H54 (cell line): ENCODE results near the gene RAX2.
A peak's percentile ranks its signal among the peaks of the same experiment; 100 is the strongest.
"Not testable (repeated sequence)": the region's sequence is repeated elsewhere in the genome, so short reads cannot be mapped to it uniquely, and the experiment has no call there.

Source experiments
- DNase-seq: peaks from one replicate; pipeline ENCODE4 v3.0.0; 2011; ENCODE audit warnings: low spot score, mixed read lengths; ENCODE audit not compliant: insufficient read length
- FAIRE-seq: peaks from 3 replicates; lab custom pipeline; 2011; peaks lifted over from hg19 to GRCh38; lab: Jason Lieb, UNC
- POLR2A ChIP-seq: IDR thresholded peaks from 2 replicates; pipeline ENCODE4 v1.6.1; 2011; ENCODE audit warnings: low read depth, mild to moderate bottlenecking, low read length

Gene RAX2

DNA sequence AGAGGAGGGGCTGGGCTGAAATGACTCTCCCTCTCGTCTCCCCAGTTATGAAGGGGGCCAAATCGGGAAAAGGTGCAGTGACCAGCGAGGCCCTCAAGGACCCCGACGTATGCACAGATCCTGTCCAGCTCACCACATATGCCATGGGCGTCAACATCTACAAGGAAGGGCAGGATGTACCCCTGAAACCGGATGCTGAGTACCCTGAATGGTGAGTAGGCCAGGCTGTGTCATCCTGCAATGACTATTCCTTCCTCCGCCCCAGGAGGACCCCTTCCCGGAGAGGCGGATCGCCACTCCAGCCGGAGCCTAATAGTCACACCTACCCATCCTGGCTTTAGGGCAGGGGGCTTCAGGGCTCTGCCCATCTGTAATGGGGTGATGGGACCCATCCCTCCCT is 6.9 kb downstream of the RAX2 start:
- no peak for FAIRE-seq
- DNase-seq, result no peak
- TF ChIP-seq POLR2A, result no peak

DNA sequence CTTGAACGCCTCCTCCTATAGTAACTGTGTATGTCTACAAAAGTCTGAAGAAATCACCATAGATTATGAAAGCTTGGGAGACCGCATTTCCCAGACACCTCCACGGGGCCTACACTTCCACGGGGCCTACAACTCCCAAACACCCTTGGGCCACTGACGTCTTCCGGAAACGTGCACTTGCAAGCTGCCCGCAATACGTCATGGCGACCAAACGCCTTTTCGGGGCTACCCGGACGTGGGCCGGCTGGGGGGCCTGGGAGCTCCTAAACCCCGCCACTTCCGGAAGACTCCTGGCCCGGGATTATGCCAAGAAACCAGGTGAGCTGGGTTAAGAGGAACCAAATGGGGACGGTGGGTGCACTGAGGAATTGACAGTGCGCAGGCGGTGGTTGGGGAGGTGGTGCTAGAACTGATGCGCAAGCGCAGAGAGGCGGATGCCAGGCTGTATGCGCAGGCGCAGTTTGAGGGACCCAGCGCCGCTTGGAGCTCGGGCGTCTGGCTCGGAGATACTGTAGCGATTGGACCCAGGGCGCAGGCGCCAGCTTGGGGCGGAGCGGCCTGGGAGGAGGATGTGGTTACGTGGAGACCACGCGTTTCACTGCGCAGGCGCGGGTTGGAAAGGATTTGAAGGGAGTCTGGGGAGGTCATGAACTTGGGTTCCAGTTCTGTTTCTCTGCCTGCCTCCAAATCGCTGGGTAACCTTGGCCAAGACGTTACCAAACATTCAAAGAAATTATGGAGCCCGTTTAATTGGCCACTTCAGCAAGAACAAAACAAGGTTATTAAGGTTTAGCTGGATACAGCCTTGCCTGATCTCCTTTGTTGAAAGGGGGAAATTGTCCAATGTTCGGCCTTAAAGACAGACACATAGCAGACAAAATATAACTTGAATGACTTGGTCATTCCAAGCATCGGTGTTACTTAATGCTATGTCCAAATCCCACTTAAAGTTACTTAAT is 9.2 kb downstream of the RAX2 start, which contains the start of gene MRPL54:
Gene MRPL54, plus strand, starts transcription at position 182 of the 959 bp plus-strand sequence. Its CDS starts 19 bp downstream, at position 201.
- DNase-seq (peak; percentile 98), FAIRE-seq (peak; percentile 81)
- peak; percentile 25; the same call in 1 of the 2 replicates for TF ChIP-seq POLR2A

DNA sequence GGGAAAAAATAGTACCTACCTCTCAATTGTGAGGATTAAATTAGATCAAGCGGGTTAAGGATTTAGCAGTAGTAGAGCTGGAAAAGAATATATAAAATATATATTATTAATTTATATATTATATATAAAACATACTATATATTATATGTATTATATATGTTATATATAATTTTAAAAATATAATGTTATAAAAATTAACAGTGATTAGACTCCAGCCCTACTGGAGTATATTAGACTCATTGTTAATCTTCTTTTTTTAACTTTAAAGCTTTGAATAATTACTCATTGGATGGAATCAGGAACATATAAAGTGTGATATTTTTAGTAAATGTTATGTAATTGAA is 9.9 kb downstream of the RAX2 start:
- FAIRE-seq (no peak), DNase-seq (no peak)
- no peak for TF ChIP-seq POLR2A

DNA sequence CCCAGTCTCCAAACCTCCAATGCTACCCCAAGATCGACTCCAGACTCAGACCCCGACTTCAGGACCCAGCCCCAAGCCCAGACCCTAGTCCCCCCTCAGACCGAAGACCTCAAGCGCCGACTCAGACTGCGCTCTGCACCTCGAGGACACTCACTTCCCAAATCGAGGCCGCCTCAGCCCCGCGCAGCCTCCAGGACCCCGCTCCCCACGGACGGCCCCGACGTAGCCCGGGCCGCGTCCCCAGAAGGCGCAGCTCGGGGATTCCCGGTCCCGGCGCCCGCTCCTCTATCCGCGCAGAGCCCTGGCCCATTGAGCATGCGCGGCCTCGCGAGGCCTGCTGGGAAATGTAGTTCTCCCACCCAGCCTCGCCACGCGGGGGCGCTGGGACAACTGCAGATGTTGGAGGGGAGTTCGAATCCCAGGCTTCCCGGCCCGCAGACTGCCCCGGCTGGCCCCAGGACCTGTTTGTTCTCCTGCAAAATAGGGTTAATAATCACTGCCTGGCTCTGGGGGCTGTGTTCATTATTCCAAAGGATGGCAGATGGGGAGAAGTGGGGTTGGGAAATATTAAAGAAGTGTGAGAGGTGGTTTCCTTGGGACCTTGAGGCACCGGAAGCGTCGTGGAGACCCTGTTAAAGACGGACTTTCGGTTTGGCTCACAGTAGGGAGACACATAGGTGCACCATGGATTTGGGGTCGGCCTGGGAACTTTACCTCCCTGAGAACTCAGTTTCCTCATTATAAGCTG is 10.5 kb downstream of the RAX2 start, which contains the start of gene APBA3:
Gene APBA3, minus strand, starts transcription at position 311 of the 748 bp plus-strand sequence. CDS start 1,428 bp downstream, outside the sequence.
- FAIRE-seq, result no peak
- peak; percentile 86 for TF ChIP-seq POLR2A
- DNase-seq, result peak; percentile 91

DNA sequence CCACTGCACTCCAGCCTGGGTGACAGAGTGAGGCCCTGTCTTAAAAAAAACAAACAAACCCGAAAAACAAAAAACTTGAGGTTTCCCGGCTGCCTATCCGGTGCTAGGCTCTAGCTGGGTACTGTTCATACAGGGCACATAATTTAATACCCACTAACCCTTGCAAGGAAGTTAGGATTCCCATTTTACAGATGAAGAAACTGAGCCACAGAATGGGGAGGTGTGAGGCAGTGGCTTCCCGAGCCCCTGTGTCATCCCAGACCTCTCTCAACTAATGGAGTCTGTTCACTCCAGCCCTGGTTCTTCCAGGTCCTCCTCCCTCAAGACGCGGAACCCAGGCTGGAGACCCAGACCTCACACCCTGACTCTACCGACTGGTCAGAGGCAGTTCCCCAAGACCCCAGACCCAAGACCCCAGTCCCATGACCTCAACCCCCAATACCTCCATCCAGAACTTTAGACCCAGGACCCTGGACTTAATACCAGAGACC is 11.1 kb downstream of the RAX2 start:
- FAIRE-seq, result no peak
- no peak for TF ChIP-seq POLR2A
- no peak for DNase-seq

DNA sequence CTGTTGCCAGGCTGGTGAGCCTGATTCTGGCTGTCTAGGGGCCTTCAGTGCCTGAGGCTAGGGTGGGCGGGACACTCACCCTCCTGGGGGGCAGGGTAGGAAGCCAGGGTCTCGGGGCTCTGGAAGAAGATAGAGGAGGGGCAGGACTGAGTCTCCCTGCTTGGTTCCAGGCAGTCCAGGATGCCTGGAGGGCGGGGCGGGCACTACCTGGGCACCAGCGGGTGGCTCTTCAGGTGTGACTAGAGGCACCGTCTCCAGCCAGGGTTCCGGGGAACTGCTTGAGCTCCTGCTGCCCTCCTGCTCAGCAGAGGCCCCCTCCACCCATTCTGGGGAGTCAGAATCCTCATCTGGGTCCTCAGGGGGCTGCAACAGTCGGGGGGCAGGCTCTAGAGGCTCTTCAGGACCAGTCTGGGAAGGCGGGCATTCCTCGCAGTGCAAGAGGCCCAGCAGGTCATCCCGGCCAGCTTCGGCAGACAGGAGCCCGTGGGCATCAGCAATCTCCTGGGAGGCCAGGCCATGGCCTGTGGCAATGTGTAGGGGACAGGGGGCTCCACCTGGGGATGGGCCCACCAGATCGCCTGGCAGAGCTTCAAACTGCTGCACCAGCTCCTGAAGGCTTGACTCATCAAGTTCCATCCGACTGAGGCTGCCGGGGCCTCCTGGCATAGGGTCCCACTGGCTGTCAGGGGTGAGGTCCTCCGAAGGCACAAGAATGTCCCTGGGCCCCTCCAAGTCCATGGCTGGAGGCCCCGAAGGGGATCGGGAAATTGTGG is 12.4 kb downstream of the RAX2 start:
- TF ChIP-seq POLR2A, result no peak
- FAIRE-seq (no peak), DNase-seq (no peak)

DNA sequence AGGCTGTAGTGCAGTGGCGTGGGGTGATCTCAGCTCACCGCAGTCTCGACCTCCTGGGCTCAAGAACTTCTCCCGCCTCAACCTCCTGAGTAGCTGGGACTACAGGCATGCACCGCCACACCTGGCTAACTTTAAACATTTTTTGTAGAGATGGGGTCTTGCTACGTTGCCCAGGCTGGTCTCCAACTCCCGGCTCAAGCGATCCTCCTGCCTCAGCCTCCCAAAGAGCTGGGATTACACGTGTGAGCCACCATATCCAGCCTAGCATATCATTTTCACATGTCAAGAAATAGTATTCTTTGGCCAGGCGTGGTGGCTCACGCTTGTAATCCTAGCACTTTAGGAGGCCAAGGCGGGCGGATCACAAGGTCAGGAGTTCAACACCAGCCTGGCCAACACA is 13.7 kb downstream of the RAX2 start:
- FAIRE-seq, DNase-seq: not testable (repeated sequence)

DNA sequence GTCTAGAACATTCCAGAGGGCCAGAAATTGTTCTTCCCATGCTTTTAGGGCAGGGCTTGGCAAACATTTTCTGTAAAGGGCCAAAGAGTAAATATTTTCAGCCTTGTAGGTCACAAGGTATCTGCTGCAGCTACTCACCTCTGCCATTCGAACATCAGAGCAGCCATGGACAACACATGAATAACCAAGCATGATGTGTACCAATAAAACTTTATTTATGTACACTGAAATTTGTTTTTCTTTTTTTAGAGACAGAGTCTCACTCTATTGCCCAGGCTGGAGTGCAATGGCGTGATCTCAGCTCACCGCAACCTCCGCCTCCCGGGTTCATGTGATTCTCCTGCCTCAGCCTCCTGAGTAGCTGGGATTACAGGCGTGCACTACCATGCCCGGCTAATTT is 14.3 kb downstream of the RAX2 start:
- FAIRE-seq, result not testable (repeated sequence)

DNA sequence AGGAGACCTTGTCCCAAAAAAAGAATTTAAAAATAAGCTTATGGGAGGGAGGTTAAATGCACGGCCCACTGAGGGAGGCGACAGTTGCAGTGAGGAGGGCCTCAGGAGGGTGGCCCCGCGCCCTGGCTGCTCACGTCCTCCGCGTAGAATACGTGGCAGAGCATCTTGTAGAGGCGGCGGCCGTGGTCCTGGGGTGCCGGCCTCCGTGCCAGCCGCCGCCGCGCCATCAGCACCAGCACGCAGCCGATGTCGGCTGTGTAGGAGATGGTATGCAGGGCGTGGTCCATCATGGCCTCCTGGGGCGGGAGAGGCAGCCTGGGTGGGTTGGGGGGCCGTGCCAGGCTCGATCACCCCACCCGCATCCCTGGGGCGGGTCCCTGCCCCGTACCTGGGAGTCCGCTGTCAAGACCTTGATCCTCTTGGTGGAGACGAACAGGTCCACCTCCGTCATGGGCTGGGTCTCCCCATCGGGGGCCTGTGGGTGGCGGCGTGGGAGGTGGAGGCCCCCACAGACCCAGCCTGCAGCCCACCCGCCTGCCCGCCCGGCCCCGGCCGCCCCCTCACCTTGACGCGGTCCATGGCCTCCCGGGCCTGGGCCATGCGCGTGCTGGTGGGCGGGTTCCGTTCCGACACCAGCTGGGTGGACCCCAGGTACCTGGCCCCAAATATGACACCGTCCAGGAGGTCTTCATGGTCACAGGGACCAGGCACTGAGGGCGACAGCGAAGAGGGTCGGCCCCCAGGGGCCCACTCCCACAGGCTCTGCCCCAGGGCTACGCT is 18.2 kb downstream of the RAX2 start:
- DNase-seq (no peak), FAIRE-seq (no peak)
- no peak for TF ChIP-seq POLR2A

More for the DNA sequence above, 14.3 kb downstream of the RAX2 start:
- DNase-seq, result not testable (repeated sequence)

DNA sequence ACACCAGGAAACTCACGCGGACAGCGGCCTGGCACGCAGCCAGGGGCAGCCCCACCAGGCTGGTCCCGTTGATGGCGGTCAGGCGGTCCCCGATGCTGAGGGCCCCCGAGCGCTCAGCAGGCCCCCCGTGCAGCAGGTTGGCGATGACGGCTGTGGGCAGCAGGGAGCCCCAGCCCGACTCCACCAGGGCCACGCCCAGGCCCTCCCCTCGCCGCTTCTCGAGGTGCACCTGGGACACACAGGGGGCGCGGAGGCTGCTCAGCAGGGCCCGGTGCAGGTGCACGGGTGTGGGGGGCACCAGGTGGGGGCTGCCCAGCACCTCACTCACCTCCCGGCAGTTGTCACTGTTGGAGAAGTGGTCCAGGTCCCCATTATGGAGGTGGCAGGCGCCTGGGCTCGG is 19.5 kb downstream of the RAX2 start:
- no peak for DNase-seq
- no peak for TF ChIP-seq POLR2A
- no peak for FAIRE-seq

DNA sequence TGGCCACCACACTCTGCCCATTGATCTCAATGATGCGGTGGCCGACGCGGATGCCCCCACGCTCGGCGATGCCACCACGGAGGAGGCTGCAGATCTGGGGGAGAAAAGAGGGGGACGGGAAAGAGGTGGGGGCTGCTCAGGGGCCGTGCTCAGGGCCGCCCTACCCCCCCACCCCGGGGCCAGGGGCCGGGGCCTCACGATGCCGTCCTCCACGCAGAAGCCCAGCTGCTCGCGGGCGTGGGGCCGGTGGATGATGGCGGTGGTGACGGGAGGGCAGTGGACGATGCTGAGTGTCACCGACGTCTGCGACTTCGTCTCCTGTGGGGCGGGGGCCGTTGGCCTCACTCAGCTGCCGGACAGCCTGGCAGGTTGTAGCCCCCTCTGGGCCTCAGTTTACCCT is 20.8 kb downstream of the RAX2 start:
- no peak for FAIRE-seq
- DNase-seq, result no peak
- TF ChIP-seq POLR2A, result no peak

DNA sequence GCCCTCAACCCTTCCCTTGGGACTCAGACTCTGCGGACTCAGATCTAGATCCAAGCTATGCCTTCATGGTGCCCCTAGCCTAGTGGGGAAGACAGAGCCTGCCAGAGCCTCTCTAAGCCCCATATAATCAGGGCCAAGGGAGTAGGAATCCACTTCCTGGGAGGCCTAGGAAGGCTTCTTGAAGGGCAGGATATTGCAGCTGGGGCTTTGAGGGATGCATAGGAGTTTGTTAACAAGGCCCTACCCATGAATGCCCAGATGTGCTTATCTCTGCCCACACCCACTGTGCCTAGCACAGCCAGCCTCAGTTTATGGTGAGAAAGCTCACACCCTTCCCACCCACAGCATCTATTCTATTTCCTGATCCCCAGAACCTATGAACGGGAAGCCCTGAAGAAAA is 21.8 kb downstream of the RAX2 start:
- no peak for TF ChIP-seq POLR2A
- no peak for FAIRE-seq
- DNase-seq, result no peak

DNA sequence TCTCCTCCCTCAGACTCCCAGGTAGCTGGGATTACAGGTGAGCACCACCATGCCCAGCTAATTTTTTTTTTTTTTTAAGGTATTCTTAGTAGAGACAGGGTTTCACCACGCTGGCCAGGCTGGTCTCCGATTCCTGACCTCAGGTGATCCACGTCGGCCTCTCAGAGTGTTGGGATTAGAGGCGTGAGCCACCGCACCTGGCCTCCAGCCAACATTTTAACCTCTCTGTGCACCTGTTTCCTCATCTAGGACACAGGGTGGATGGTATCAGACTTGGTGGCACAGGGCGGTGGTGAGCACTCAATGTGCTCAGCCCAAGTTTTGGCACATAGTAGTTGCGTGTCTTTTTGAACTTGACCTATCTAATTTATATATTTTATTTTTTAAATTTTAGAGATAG is 23.1 kb downstream of the RAX2 start:
- no peak for FAIRE-seq
- TF ChIP-seq POLR2A, result no peak
- no peak for DNase-seq
